Astrocyte (in vitro differentiated cells and primary cell): ENCODE results near the gene PLCH2. TPM values are rescaled to one million over a fixed set of nuclear protein-coding genes. Genes with fewer than 3 reads are reported as not detected.

Experiments used
- DNase-seq: peaks from one replicate; pipeline ENCODE4 v3.0.0-alpha.2; 2010; ENCODE audit warnings: low read depth
- FAIRE-seq: peaks from 2 replicates; lab custom pipeline; 2011; peaks lifted over from hg19 to GRCh38; lab: Jason Lieb, UNC
- H2AFZ ChIP-seq: 2 replicates; pipeline ENCODE4 v1.6.0; 2012; ENCODE audit warnings: low read depth, low read length, inconsistent platforms
- H3K27ac ChIP-seq: 2 replicates; pipeline ENCODE4 v1.5.1; 2011; ENCODE audit warnings: low read depth, low read length, inconsistent platforms
- H3K27me3 ChIP-seq: 2 replicates; pipeline ENCODE4 v1.6.0; 2011; ENCODE audit warnings: low read length, inconsistent platforms; ENCODE audit not compliant: insufficient read depth
- H3K36me3 ChIP-seq: 2 replicates; pipeline ENCODE4 v1.5.1; 2011; ENCODE audit warnings: low read length, inconsistent platforms; ENCODE audit not compliant: insufficient read depth
- H3K4me1 ChIP-seq: 2 replicates; pipeline ENCODE4 v1.5.1; 2011; ENCODE audit warnings: low read length, inconsistent platforms; ENCODE audit not compliant: insufficient read depth
- H3K4me2 ChIP-seq: 2 replicates; pipeline ENCODE4 v1.6.0; 2012; ENCODE audit warnings: low read length, inconsistent platforms
- H3K4me3 ChIP-seq: 2 replicates; pipeline ENCODE4 v1.5.1; 2011; ENCODE audit warnings: low read depth, mild to moderate bottlenecking, low read length, inconsistent platforms; ENCODE audit not compliant: insufficient read depth
- H3K79me2 ChIP-seq: 2 replicates; pipeline ENCODE4 v1.6.0; 2012; ENCODE audit warnings: mild to moderate bottlenecking, low read length, inconsistent platforms; ENCODE audit not compliant: insufficient read depth
- H3K9ac ChIP-seq: 2 replicates; pipeline ENCODE4 v1.6.0; 2012; ENCODE audit warnings: mild to moderate bottlenecking, low read length, inconsistent platforms
- H3K9me3 ChIP-seq: 2 replicates; pipeline ENCODE4 v1.5.1; 2012; ENCODE audit warnings: low read depth, mild to moderate bottlenecking, low read length, inconsistent platforms; ENCODE audit not compliant: insufficient read depth
- H4K20me1 ChIP-seq: 2 replicates; pipeline ENCODE4 v1.6.0; 2012; ENCODE audit warnings: low read length, inconsistent platforms; ENCODE audit not compliant: insufficient read depth
- H3K27ac Mint-ChIP-seq: one replicate; pipeline ENCODE4 v1.8.0; 2021; ENCODE audit warnings: mild to moderate bottlenecking, mixed read lengths; ENCODE audit not compliant: unreplicated experiment
- H3K27me3 Mint-ChIP-seq: one replicate; pipeline ENCODE4 v1.8.0; 2021; ENCODE audit warnings: low read depth, mixed read lengths; ENCODE audit not compliant: unreplicated experiment
- H3K36me3 Mint-ChIP-seq: one replicate; pipeline ENCODE4 v1.8.0; 2021; ENCODE audit warnings: low read depth, mixed read lengths; ENCODE audit not compliant: unreplicated experiment
- H3K4me1 Mint-ChIP-seq: one replicate; pipeline ENCODE4 v1.8.0; 2021; ENCODE audit warnings: low read depth, mixed read lengths; ENCODE audit not compliant: unreplicated experiment
- H3K4me3 Mint-ChIP-seq: one replicate; pipeline ENCODE4 v1.8.0; 2021; ENCODE audit warnings: mild to moderate bottlenecking, moderate library complexity, mixed read lengths; ENCODE audit not compliant: unreplicated experiment
- H3K9me3 Mint-ChIP-seq: one replicate; pipeline ENCODE4 v1.8.0; 2021; ENCODE audit warnings: mild to moderate bottlenecking, mixed read lengths; ENCODE audit not compliant: unreplicated experiment
- CTCF ChIP-seq: IDR thresholded peaks from 2 replicates; pipeline ENCODE4 v1.5.1; 2011; ENCODE audit warnings: low read depth, mild to moderate bottlenecking, inconsistent platforms, low read length, moderate library complexity; ENCODE audit not compliant: insufficient read depth
- EZH2 ChIP-seq: IDR thresholded peaks from 2 replicates; pipeline ENCODE4 v1.6.1; 2012; ENCODE audit warnings: mild to moderate bottlenecking, low read length, inconsistent platforms; ENCODE audit not compliant: insufficient read depth
- total RNA-seq: library from RNA; stranded (reverse); gene quantifications from 2 replicates; pipeline ENCODE4 v1.2.1, GENCODE V29; 2021

Gene PLCH2
- total RNA-seq, 1 donor from 2014 or later, result 2.0 TPM

- no peaks in the 10 kb centered on the region for H3K4me1 Mint-ChIP-seq
- Histone ChIP-seq H3K9ac (no peak overlapping the region), H3K9me3 (no peaks in the 10 kb centered on the region), H4K20me1 (peaks cover 15% of the 10 kb centered on the region), H3K27ac (no peak overlapping the region), H3K36me3 (no peaks in the 10 kb centered on the region), H2AFZ (no peak overlapping the region), H3K4me1 (no peaks in the 10 kb centered on the region), H3K27me3 (no peaks in the 10 kb centered on the region), H3K79me2 (no peaks in the 10 kb centered on the region), H3K4me3 (no peak overlapping the region), H3K4me2 (no peak overlapping the region)
- TF ChIP-seq EZH2 (no peak), CTCF (no peak)
- H3K9me3 Mint-ChIP-seq, result no peaks in the 10 kb centered on the region
- no peak overlapping the region for H3K4me3 Mint-ChIP-seq
- H3K36me3 Mint-ChIP-seq, result no peaks in the 10 kb centered on the region
- no peaks in the 10 kb centered on the region for H3K27me3 Mint-ChIP-seq
- FAIRE-seq (no peak), DNase-seq (no peak)
- no peak overlapping the region for H3K27ac Mint-ChIP-seq
Measured at GRCh38 chr1:2503554-2504224, 27.6 kb downstream of the PLCH2 start.

- no peak overlapping the region for H3K4me3 Mint-ChIP-seq
- H3K36me3 Mint-ChIP-seq, result no peaks in the 10 kb centered on the region
- H3K4me3 ChIP-seq, result no peak overlapping the region
- no peaks in the 10 kb centered on the region for H3K4me1 ChIP-seq
- H2AFZ ChIP-seq, result no peak overlapping the region
- no peaks in the 10 kb centered on the region for H3K27me3 Mint-ChIP-seq
- no peaks in the 10 kb centered on the region for H3K9me3 ChIP-seq
- H3K27ac Mint-ChIP-seq, result no peak overlapping the region
- FAIRE-seq (no peak), DNase-seq (no peak)
- no peaks in the 10 kb centered on the region for H3K79me2 ChIP-seq
- H3K4me1 Mint-ChIP-seq, result no peaks in the 10 kb centered on the region
- no peak overlapping the region for H3K27ac ChIP-seq
- H3K27me3 ChIP-seq, result no peaks in the 10 kb centered on the region
- H3K9me3 Mint-ChIP-seq, result no peaks in the 10 kb centered on the region
- H3K4me2 ChIP-seq, result no peak overlapping the region
- H3K36me3 ChIP-seq, result no peaks in the 10 kb centered on the region
- H4K20me1 ChIP-seq, result peaks cover 21% of the 10 kb centered on the region
- TF ChIP-seq CTCF (no peak), EZH2 (no peak)
- H3K9ac ChIP-seq, result no peak overlapping the region
Measured at GRCh38 chr1:2504225-2504948, 28.3 kb downstream of the PLCH2 start.

DNA sequence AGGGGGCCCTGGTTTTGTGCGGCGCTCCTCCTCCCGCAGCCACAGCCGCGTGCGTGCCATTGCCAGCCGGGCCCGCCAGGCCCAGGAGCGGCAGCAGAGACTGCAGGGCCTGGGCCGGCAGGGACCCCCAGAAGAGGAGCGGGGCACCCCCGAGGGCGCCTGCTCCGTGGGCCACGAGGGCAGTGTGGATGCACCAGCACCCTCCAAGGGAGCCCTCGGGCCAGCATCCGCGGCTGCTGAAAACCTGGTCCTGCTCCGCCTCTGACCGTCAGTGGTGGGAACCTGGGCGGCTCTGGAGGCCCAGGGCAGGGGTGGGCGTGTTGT is 28.8 kb downstream of the PLCH2 start:
- DNase-seq (no peak), FAIRE-seq (no peak)
- Mint-ChIP-seq H3K9me3 (no peaks in the 10 kb centered on the region), H3K36me3 (no peaks in the 10 kb centered on the region), H3K4me3 (no peak overlapping the region), H3K27ac (no peak overlapping the region), H3K27me3 (no peaks in the 10 kb centered on the region), H3K4me1 (no peaks in the 10 kb centered on the region)
- no peak overlapping the region for H2AFZ ChIP-seq
- no peak for TF ChIP-seq EZH2
- no peaks in the 10 kb centered on the region for H3K36me3 ChIP-seq
- H3K9ac ChIP-seq, result no peak overlapping the region
- H3K79me2 ChIP-seq, result no peaks in the 10 kb centered on the region
- peaks cover 24% of the 10 kb centered on the region for H4K20me1 ChIP-seq
- H3K4me2 ChIP-seq, result no peak overlapping the region
- no peaks in the 10 kb centered on the region for H3K27me3 ChIP-seq
- no peaks in the 10 kb centered on the region for H3K9me3 ChIP-seq
- H3K4me3 ChIP-seq, result no peak overlapping the region
- no peaks in the 10 kb centered on the region for H3K4me1 ChIP-seq
- no peak overlapping the region for H3K27ac ChIP-seq
